Calu3 (cell line): ENCODE data around the gene RIBC2. TPM values are rescaled to one million over a fixed set of nuclear protein-coding genes. Genes with fewer than 3 reads are reported as not detected.

Experiments used
- BruUV-seq: library from RNA; stranded (reverse); fragments of 400-500 nt; replicated peaks from 2 replicates; lab custom pipeline; 2021; lab: Mats Ljungman, UMichigan
- CTCF ChIA-PET: fragments of 300-600 bp; sonication (Branson Sonifier 250); formaldehyde crosslinking; loops from one replicate; lab custom pipeline; 2022; ENCODE audit warnings: antibody characterized with exemption; lab: Charles Lee
- DNase-seq: peaks from one replicate; pipeline ENCODE4 v3.0.0; 2022
- H3K27ac Mint-ChIP-seq: one replicate; pipeline ENCODE4 v1.8.0; 2022; ENCODE audit warnings: mixed read lengths; ENCODE audit not compliant: unreplicated experiment
- H3K27me3 Mint-ChIP-seq: one replicate; pipeline ENCODE4 v1.8.0; 2022; ENCODE audit warnings: mixed read lengths; ENCODE audit not compliant: unreplicated experiment
- H3K36me3 Mint-ChIP-seq: one replicate; pipeline ENCODE4 v1.8.0; 2022; ENCODE audit warnings: mild to moderate bottlenecking, moderate library complexity, mixed read lengths; ENCODE audit not compliant: insufficient read depth, unreplicated experiment
- H3K4me1 Mint-ChIP-seq: one replicate; pipeline ENCODE4 v1.8.0; 2022; ENCODE audit warnings: mild to moderate bottlenecking, low read depth, mixed read lengths; ENCODE audit not compliant: unreplicated experiment
- H3K4me3 Mint-ChIP-seq: one replicate; pipeline ENCODE4 v1.8.0; 2022; ENCODE audit warnings: mild to moderate bottlenecking, low read depth, moderate library complexity, mixed read lengths; ENCODE audit not compliant: unreplicated experiment
- H3K9me3 Mint-ChIP-seq: one replicate; pipeline ENCODE4 v1.8.0; 2022; ENCODE audit warnings: low read depth, mixed read lengths; ENCODE audit not compliant: unreplicated experiment
- intact Hi-C: fragments of 100-400 bp; cut with micrococcal nuclease; formaldehyde crosslinking; loops from one replicate; pipeline ENCODE4 v1.10.0; 2022; ENCODE audit not compliant: unreplicated experiment
- total RNA-seq: library from RNA; stranded (reverse); gene quantifications from 2 replicates; pipeline ENCODE4 v1.2.3, GENCODE V29; 2022
- TF ChIP-seq, protein P1 (sequence below): fragments of 200-600 bp; IDR thresholded peaks from one replicate; pipeline ENCODE4 v1.8.0; 2022; ENCODE audit warnings: antibody characterized with exemption; ENCODE audit not compliant: unreplicated experiment

RIBC2 gene
- total RNA-seq, 1 experiment from 2014 or later: 4.5 TPM

DNA sequence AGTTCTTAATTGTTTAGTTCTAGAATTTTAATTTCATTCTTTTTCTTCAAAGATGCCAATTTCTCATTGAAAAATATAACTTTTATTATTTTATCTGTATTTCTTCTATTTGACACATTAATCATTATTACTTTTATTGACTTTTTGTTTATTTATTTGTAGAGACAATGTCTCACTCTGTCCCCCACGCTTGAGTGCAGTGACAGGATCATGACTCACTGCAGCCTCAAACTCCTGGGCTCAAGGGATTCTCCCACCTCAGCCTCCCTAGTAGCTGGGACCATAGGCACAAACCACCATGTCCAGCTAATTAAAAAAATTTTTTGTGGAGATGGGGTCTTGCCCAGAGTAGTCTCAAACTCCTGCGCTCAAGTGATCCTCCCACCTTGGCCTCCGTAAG is 58.9 kb downstream of the RIBC2 start:
- Mint-ChIP-seq H3K27me3 (peaks cover 42% of the 10 kb centered on the region), H3K4me3 (no peak overlapping the region), H3K9me3 (no peaks in the 10 kb centered on the region), H3K4me1 (no peaks in the 10 kb centered on the region), H3K36me3 (no peaks in the 10 kb centered on the region), H3K27ac (no peak overlapping the region)
- TF ChIP-seq, protein P1, sequence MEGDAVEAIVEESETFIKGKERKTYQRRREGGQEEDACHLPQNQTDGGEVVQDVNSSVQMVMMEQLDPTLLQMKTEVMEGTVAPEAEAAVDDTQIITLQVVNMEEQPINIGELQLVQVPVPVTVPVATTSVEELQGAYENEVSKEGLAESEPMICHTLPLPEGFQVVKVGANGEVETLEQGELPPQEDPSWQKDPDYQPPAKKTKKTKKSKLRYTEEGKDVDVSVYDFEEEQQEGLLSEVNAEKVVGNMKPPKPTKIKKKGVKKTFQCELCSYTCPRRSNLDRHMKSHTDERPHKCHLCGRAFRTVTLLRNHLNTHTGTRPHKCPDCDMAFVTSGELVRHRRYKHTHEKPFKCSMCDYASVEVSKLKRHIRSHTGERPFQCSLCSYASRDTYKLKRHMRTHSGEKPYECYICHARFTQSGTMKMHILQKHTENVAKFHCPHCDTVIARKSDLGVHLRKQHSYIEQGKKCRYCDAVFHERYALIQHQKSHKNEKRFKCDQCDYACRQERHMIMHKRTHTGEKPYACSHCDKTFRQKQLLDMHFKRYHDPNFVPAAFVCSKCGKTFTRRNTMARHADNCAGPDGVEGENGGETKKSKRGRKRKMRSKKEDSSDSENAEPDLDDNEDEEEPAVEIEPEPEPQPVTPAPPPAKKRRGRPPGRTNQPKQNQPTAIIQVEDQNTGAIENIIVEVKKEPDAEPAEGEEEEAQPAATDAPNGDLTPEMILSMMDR: no peak
- BruUV-seq: no TSS peak
- intact Hi-C loops: no loop called here
- CTCF ChIA-PET: no interaction called here
- no peak for DNase-seq

DNA sequence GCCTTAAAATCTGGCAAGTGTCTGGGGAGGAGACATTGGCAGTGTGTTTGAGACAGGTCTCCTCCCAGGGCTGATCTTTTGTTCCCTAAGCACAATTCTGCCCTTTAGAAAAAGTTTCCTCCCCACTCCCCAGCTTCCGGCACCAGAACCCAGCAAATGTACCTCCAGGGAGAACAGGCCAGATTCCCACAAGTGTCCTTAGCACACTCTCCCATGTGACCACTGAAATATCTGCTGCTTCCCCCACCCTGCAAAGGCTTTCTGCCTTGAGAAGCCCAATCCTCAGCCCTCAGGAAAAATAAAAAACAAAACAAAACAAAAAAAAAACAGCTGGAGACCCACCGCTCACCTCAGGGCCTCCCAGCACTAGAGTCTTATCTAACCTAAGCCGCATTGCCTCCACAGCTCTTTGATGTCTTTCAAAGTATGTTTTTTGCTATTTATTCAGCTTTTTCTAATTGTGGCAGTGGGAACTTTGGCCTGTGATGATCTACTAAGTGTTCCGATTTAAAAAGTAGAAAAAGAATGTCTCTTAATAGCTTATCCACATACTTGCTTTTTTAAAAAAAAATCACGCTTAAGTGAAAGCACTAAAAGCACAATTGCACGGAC is 60.2 kb downstream of the RIBC2 start:
- BruUV-seq: no TSS peak
- H3K9me3 Mint-ChIP-seq: no peaks in the 10 kb centered on the region
- no peak overlapping the region for H3K27ac Mint-ChIP-seq
- H3K4me1 Mint-ChIP-seq: peaks cover 8% of the 10 kb centered on the region
- H3K36me3 Mint-ChIP-seq: no peaks in the 10 kb centered on the region
- no peak for DNase-seq
- CTCF ChIA-PET: interaction anchor here (0.6 kb wide), 1 partner anchor 33 kb away, joined by 4 read pairs; no protein-coding TSS in a partner anchor
- TF ChIP-seq, protein P1: no peak
- intact Hi-C loops: no loop called here
- H3K4me3 Mint-ChIP-seq: no peak overlapping the region
- H3K27me3 Mint-ChIP-seq: peaks cover 45% of the 10 kb centered on the region

DNA sequence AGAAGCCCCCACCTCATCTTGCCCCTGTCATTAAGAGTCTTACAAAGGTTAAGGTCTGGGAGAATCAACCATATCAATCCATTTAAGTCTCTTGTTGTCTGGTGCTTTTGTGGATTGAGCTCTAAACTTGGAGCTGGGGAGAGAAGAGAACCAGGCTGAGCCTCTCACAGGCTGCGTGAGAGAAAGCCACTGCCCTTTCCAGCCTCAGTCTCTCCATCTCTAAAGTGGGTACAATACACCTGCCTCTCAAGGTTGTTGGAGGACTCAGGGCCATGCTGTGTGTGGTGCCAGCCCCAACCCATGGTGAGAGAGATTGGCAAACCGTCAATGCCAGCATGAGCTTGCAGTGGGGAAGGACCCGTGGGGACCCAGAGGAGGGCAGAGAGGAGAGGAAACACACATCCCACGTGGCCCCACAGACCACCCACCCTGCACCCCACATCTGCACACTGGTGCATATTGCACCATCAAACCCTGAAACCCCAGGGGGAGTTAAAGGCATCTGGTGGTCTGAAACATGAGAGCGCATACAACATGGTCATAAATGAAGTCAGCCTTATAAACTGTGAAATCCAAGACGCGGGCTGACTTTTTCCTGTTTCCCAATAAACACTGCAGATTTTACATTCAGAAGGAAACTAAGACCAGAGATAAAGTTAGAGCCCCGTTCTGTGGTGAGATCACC is 61.7 kb downstream of the RIBC2 start:
- no peak for DNase-seq
- no TSS peak for BruUV-seq
- H3K27ac Mint-ChIP-seq: no peak overlapping the region
- H3K9me3 Mint-ChIP-seq: peaks cover under 1% of the 10 kb centered on the region
- TF ChIP-seq, protein P1: no peak
- H3K36me3 Mint-ChIP-seq: no peaks in the 10 kb centered on the region
- H3K4me1 Mint-ChIP-seq: peaks cover 8% of the 10 kb centered on the region
- peaks cover 42% of the 10 kb centered on the region for H3K27me3 Mint-ChIP-seq
- intact Hi-C loops: no loop called here
- no peak overlapping the region for H3K4me3 Mint-ChIP-seq
- CTCF ChIA-PET: no interaction called here

DNA sequence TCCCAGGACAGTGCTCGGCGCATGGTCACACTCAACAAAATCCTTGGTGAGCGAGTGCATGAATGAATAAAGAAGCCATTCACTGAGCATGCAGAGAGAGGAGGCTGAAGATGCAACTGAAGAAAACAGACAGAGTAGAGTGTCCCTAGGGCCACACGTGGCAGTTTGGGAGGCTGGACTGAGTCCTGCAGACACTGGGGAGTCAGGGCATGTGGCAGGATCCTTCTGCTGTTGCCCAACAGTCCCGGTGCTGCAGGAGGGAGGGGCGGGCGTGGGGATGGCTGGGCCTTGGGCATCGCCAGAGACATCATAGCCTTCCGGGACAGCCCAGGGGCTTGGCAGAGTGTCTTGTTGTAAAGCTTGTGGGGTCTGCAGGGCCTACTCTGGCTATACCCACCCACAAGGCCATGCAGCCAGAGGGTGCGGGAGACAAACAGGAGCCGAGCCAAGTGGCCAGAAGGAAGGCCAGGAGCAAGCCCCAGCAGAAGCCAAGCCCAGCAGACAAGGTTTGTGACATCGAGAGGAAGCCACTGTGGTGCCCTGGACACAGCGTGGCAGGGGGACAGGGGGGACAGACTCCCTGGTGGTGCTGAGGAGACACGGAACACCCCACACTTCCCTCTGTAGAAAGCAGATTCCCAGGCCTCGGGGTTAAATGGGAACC is 62.5 kb downstream of the RIBC2 start:
- no peak overlapping the region for H3K4me3 Mint-ChIP-seq
- intact Hi-C loops: no loop called here
- H3K4me1 Mint-ChIP-seq: peaks cover 8% of the 10 kb centered on the region
- DNase-seq: no peak
- TF ChIP-seq, protein P1: no peak
- H3K27ac Mint-ChIP-seq: no peak overlapping the region
- CTCF ChIA-PET: interaction anchor here (1.4 kb wide), 1 partner anchor 230 kb away, joined by 3 read pairs; no protein-coding TSS in a partner anchor
- BruUV-seq: no TSS peak
- peaks cover 2% of the 10 kb centered on the region for H3K9me3 Mint-ChIP-seq
- peaks cover 42% of the 10 kb centered on the region for H3K27me3 Mint-ChIP-seq
- no peaks in the 10 kb centered on the region for H3K36me3 Mint-ChIP-seq
